CD14-positive monocyte (primary cell): Measurements from ENCODE around the gene MAP1LC3A. TPM values are rescaled to one million over a fixed set of nuclear protein-coding genes. Genes with fewer than 3 reads are reported as not detected.
A peak's percentile ranks its signal among the peaks of the same experiment; 100 is the strongest.

ENCODE experiments used
- DNase-seq, 3 donors: peaks; one replicate each; pipeline ENCODE4 v3.0.0-alpha.2; 2011 to 2022
- H2AFZ ChIP-seq: 2 replicates; pipeline ENCODE4 v1.6.0; 2012; ENCODE audit warnings: mild to moderate bottlenecking, low read depth, low read length, inconsistent platforms; ENCODE audit not compliant: insufficient read depth, poor library complexity, severe bottlenecking
- H3K27ac ChIP-seq, 2 donors: 1 replicate in 1 of 2; 2 replicates in 1 of 2; pipeline ENCODE4 v1.5.1; 2012 to 2013; ENCODE audit warnings: low read length in 2 of 2, control low read depth in 1 of 2, inconsistent platforms in 1 of 2, low read depth in 1 of 2, mild to moderate bottlenecking in 1 of 2
- H3K27me3 ChIP-seq, 2 donors: one replicate each; pipeline versions ENCODE4 v1.6.0 to v1.6.1; 2011 to 2013; ENCODE audit warnings: low read length in 2 of 2; ENCODE audit not compliant: control insufficient read depth in 2 of 2, insufficient read depth in 2 of 2
- H3K36me3 ChIP-seq, 2 donors: replicated peaks in 1 of 2; 1 replicate in 1 of 2; 2 replicates in 1 of 2; pipeline versions ENCODE4 v1.5.1 to v1.6.1; 2012 to 2013; ENCODE audit warnings: low read length in 2 of 2, control low read depth in 1 of 2, inconsistent platforms in 1 of 2, mild to moderate bottlenecking in 1 of 2; ENCODE audit not compliant: insufficient read depth in 2 of 2, control insufficient read depth in 1 of 2
- H3K4me1 ChIP-seq, 2 donors: 1 replicate in 1 of 2; 2 replicates in 1 of 2; pipeline versions ENCODE4 v1.5.1 to v1.6.1; 2012 to 2013; ENCODE audit warnings: low read length in 2 of 2, control low read depth in 1 of 2, inconsistent platforms in 1 of 2, mild to moderate bottlenecking in 1 of 2, moderate library complexity in 1 of 2; ENCODE audit not compliant: insufficient read depth in 2 of 2, control insufficient read depth in 1 of 2
- H3K4me2 ChIP-seq: replicated peaks from 2 replicates; pipeline ENCODE3; 2012; ENCODE audit warnings: low read length, moderate library complexity, mild to moderate bottlenecking; ENCODE audit not compliant: poor library complexity, severe bottlenecking; ENCODE audit errors: extremely low read depth
- H3K4me3 ChIP-seq, 3 experiments: fragments of 200-600 bp in 1 of 3; sonication (generic) in 1 of 3; replicated peaks in 1 of 3; 1 replicate in 2 of 3; 2 replicates in 1 of 3; pipeline ENCODE4 v1.5.1; 2011 to 2013; ENCODE audit warnings: low read length in 3 of 3, mild to moderate bottlenecking in 3 of 3, control low read depth in 2 of 3, low read depth in 2 of 3, inconsistent platforms in 1 of 3, moderate library complexity in 1 of 3
- H3K79me2 ChIP-seq: 2 replicates; pipeline ENCODE4 v1.6.0; 2012; ENCODE audit warnings: mild to moderate bottlenecking, control low read depth, inconsistent platforms, low read length, moderate library complexity; ENCODE audit not compliant: insufficient read depth
- H3K9ac ChIP-seq: 2 replicates; pipeline ENCODE4 v1.6.0; 2017; ENCODE audit warnings: low read length, mild to moderate bottlenecking; ENCODE audit not compliant: insufficient read depth, poor library complexity, severe bottlenecking
- H3K9me3 ChIP-seq, 2 donors: replicated peaks in 1 of 2; 1 replicate in 1 of 2; 2 replicates in 1 of 2; pipeline versions ENCODE4 v1.5.1 to v1.6.1; 2012 to 2013; ENCODE audit warnings: low read length in 2 of 2, control low read depth in 1 of 2; ENCODE audit not compliant: control insufficient read depth in 1 of 2, insufficient read depth in 1 of 2
- H4K20me1 ChIP-seq: 2 replicates; pipeline ENCODE4 v1.6.0; 2012; ENCODE audit warnings: mild to moderate bottlenecking, low read length, control low read depth, moderate library complexity; ENCODE audit not compliant: insufficient read depth
- H3K27ac Mint-ChIP-seq, 7 donors: one replicate each; pipeline ENCODE4 v1.8.0; 2020; ENCODE audit warnings: mild to moderate bottlenecking in 7 of 7, mixed read lengths in 7 of 7, moderate library complexity in 6 of 7, inconsistent platforms in 2 of 7
- H3K27me3 Mint-ChIP-seq, 3 donors: one replicate each; pipeline ENCODE4 v1.8.0; 2021 to 2022; ENCODE audit warnings: low read depth in 3 of 3, mild to moderate bottlenecking in 3 of 3, mixed read lengths in 3 of 3, moderate library complexity in 3 of 3, inconsistent platforms in 1 of 3
- H3K36me3 Mint-ChIP-seq, 2 donors: one replicate each; pipeline ENCODE4 v1.8.0; 2020; ENCODE audit warnings: mixed read lengths in 2 of 2, inconsistent platforms in 1 of 2, mild to moderate bottlenecking in 1 of 2
- H3K4me1 Mint-ChIP-seq: one replicate; pipeline ENCODE4 v1.8.0; 2020; ENCODE audit warnings: mild to moderate bottlenecking, mixed read lengths
- H3K4me3 Mint-ChIP-seq, 2 donors: one replicate each; pipeline ENCODE4 v1.8.0; 2020; ENCODE audit warnings: mild to moderate bottlenecking in 2 of 2, mixed read lengths in 2 of 2, moderate library complexity in 1 of 2
- H3K9me3 Mint-ChIP-seq, 7 donors: one replicate each; pipeline ENCODE4 v1.8.0; 2020 to 2022; ENCODE audit warnings: mixed read lengths in 7 of 7, mild to moderate bottlenecking in 6 of 7, moderate library complexity in 6 of 7, inconsistent platforms in 2 of 7
- CTCF ChIP-seq: fragments of 200-600 bp; IDR thresholded peaks from one replicate; pipeline ENCODE4 v1.8.0; 2022; ENCODE audit warnings: antibody characterized with exemption, mild to moderate bottlenecking
- WGBS: methylation state at CpG from one replicate; pipeline ENCODE4 v1.1.5; 2013; ENCODE audit warnings: missing lambda C conversion rate; ENCODE audit not compliant: insufficient coverage; 5-methylcytosine and 5-hydroxymethylcytosine counted together
- intact Hi-C, 2 donors: fragments of 100-400 bp; cut with micrococcal nuclease; formaldehyde crosslinking; loops; one replicate each; pipeline versions ENCODE4 v1.15.0 to v1.15.1; 2023
- polyA plus RNA-seq, 3 donors: library from polyadenylated mRNA; depleted of rRNA in 1 of 3; unstranded in 2 of 3; stranded (reverse) in 1 of 3; fragments of 300-500 nt in 2 of 3; fragments of >200 nt in 1 of 3; fragmentation: Illumina TruSeq in 2 of 3; gene quantifications; 1 replicate in 2 of 3; 2 replicates in 1 of 3; pipeline ENCODE4 v1.2.3, GENCODE V29; 2012 to 2021

Gene MAP1LC3A
- polyA plus RNA-seq, 3 donors: 2.5 to 7.7 (median 2.6) TPM

- Mint-ChIP-seq H3K27ac (peak overlapping the region in 1 of 7 donors; percentile 30), H3K27me3 (peaks cover 5 to 7% (median 6%) of the 10 kb centered on the region in 3 donors), H3K4me3 (no peak overlapping the region), H3K36me3 (peaks cover 58 to 70% of the 10 kb centered on the region in 2 donors), H3K9me3 (peaks cover 0 to under 1% (median 0%) of the 10 kb centered on the region in 7 donors), H3K4me1 (peaks cover 7% of the 10 kb centered on the region)
- DNase-seq: no peak
- H3K79me2 ChIP-seq: no peaks in the 10 kb centered on the region
- no peak overlapping the region for H2AFZ ChIP-seq
- peaks cover 4 to 7% of the 10 kb centered on the region in 2 donors for H3K4me1 ChIP-seq
- no peak for TF ChIP-seq CTCF
- intact Hi-C loops: loop anchor here (5.0 kb wide), 3 partner anchors 168 to 228 kb away; no protein-coding TSS in a partner anchor
- peaks cover 0 to under 1% of the 10 kb centered on the region in 2 donors for H3K27me3 ChIP-seq
- H3K27ac ChIP-seq: no peak overlapping the region
- WGBS: 100% methylated on average over 2 of the region's 8 CpGs
- H3K4me3 ChIP-seq: no peak overlapping the region
- H3K4me2 ChIP-seq: no peak overlapping the region
- peaks cover 16% of the 10 kb centered on the region for H4K20me1 ChIP-seq
- peaks cover 50 to 75% of the 10 kb centered on the region in 2 donors for H3K36me3 ChIP-seq
- no peak overlapping the region for H3K9ac ChIP-seq
- no peaks in the 10 kb centered on the region for H3K9me3 ChIP-seq
These were observed 18.8 kb upstream of the MAP1LC3A start for GRCh38 chr20:34539756-34540155.

GRCh38 chr20:34540596-34541263 lies 17.8 kb upstream of the MAP1LC3A start:
- no peak for DNase-seq
- Histone ChIP-seq H3K79me2 (no peaks in the 10 kb centered on the region), H4K20me1 (peaks cover 16% of the 10 kb centered on the region), H2AFZ (no peak overlapping the region), H3K9ac (no peak overlapping the region), H3K36me3 (peaks cover 41 to 65% of the 10 kb centered on the region in 2 donors), H3K4me3 (no peak overlapping the region), H3K27me3 (peaks cover 0 to 3% of the 10 kb centered on the region in 2 donors), H3K4me1 (peaks cover 6 to 9% of the 10 kb centered on the region in 2 donors), H3K4me2 (no peak overlapping the region), H3K27ac (no peak overlapping the region), H3K9me3 (no peaks in the 10 kb centered on the region)
- peak overlapping the region in 2 of 7 donors; percentile 50 to 58 for H3K27ac Mint-ChIP-seq
- H3K27me3 Mint-ChIP-seq: peaks cover 8 to 14% (median 10%) of the 10 kb centered on the region in 3 donors
- H3K36me3 Mint-ChIP-seq: peaks cover 49 to 61% of the 10 kb centered on the region in 2 donors
- intact Hi-C loops: loop anchor here in 1 of 2 donors (5.0 kb wide), 1 partner anchor 172 kb away; no protein-coding TSS in a partner anchor
- H3K4me1 Mint-ChIP-seq: peaks cover 8% of the 10 kb centered on the region
- H3K4me3 Mint-ChIP-seq: no peak overlapping the region
- peaks cover 0 to 2% (median 0%) of the 10 kb centered on the region in 7 donors for H3K9me3 Mint-ChIP-seq
- 99% methylated on average over 11 of the region's 15 CpGs for WGBS
- no peak for TF ChIP-seq CTCF
